Fibroblast of mammary gland (primary cell): Measurements from ENCODE around the gene OSBPL5.

ENCODE experiments used
- DNase-seq: peaks from one replicate; pipeline ENCODE4 v3.0.0-alpha.2; 2010; ENCODE audit warnings: low read depth
- H3K4me3 ChIP-seq: 2 replicates; pipeline ENCODE4 v1.5.1; 2011; ENCODE audit warnings: low read depth, mild to moderate bottlenecking, low read length, moderate library complexity; ENCODE audit not compliant: control insufficient read depth
- TF ChIP-seq, protein P1 (sequence below): conservative IDR thresholded peaks from 2 replicates; pipeline ENCODE4 v1.5.1; 2011; ENCODE audit warnings: low read depth, low read length, inconsistent platforms; ENCODE audit not compliant: control insufficient read depth, insufficient read depth

OSBPL5 gene

DNA sequence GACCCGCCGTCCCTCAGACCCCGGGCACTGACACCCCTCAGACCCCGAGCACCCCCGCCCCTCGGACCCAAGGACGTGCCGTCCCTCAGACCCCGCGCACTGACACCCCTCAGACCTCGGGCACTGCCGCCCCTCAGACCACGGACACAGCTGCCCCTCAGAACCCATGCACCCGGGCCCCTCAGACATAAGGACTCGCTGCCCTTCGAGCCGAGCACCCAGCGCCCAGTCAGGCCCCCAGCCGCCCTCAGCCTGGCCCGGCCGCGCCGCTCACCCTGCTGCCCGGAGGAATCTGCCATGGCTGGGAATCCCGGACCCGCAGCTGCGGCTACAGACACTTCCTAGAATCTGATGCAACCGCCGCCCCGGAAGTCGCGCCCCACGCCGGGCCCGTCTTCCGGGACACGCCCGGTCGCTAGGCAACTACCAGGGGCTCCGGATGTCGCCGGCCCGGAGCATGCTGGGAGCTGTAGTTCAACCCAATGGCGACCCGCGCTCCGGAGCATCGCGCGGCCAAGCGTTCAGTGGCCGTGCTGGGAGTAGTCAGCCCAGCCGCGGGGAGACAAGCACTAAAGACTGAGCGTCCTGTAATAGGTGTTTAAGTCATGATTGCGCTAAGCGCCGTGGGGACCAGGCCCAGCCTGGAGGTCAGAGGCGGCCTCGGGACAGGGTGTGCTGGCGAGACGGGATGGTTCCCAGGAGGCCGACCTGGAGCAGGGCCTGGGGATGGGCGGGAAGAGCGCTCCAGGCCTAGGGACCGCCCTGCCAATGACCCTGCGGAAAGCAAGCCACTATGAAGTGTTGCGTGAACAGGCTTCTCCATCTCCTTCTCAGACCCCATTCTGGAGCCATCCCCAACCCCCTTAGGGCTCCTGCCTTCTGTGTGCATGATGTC lies 107.8 kb downstream of the OSBPL5 start, which contains the start of gene CARS1:
TSS of gene CARS1 (minus strand) at position 355 of the 895 bp plus-strand sequence. CDS start at position 299, 56 bp downstream.
- TF ChIP-seq, protein P1, sequence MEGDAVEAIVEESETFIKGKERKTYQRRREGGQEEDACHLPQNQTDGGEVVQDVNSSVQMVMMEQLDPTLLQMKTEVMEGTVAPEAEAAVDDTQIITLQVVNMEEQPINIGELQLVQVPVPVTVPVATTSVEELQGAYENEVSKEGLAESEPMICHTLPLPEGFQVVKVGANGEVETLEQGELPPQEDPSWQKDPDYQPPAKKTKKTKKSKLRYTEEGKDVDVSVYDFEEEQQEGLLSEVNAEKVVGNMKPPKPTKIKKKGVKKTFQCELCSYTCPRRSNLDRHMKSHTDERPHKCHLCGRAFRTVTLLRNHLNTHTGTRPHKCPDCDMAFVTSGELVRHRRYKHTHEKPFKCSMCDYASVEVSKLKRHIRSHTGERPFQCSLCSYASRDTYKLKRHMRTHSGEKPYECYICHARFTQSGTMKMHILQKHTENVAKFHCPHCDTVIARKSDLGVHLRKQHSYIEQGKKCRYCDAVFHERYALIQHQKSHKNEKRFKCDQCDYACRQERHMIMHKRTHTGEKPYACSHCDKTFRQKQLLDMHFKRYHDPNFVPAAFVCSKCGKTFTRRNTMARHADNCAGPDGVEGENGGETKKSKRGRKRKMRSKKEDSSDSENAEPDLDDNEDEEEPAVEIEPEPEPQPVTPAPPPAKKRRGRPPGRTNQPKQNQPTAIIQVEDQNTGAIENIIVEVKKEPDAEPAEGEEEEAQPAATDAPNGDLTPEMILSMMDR: no peak
- peak; percentile 89 for DNase-seq
- H3K4me3 ChIP-seq: peak within 1 kb of the TSS; percentile 89

DNA sequence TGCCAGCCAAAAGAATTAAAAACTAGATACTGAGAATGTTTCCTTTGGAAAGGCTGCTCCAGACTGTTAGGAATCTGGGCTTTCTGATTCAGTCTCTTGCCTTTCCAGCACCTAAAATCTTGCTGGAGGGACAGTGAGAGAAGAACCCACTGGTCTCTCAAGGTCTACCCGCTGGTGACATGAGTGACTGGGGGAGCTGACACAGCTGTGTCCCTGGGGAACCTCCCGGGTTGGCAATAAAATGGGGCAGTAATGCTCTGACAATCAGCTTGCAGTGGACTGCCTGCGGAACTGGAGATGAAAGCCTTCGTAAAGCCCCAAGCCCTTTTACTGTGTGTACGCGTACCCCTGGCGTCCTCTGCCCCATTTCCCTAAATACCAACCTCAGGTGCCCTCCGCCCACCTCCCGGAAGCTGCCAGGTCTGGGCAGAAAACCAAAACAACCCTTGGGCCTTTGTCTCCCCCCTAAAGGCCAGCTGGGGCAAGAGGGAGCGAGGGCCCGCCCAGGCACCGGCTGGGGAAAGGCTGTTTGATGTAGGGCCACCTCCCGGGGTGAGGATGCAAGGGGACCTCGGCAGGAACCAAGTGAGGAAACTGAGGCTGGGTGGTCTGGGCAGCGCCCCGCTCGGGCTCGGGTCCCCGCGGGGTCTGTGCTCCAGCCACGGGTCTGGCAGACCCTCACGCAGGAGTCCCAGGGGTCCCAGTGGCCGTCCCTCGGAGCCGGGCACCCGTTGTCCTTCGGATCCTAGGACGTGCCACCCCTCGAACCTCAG lies 108.6 kb downstream of the OSBPL5 start:
- TF ChIP-seq, protein P1: no peak
- no peak for DNase-seq
- peak overlapping the region; percentile 89 for H3K4me3 ChIP-seq

- TF ChIP-seq, protein P1: no peak
- DNase-seq: no peak
- H3K4me3 ChIP-seq: peak overlapping the region; percentile 89
These were observed 109.2 kb downstream of the OSBPL5 start for GRCh38 chr11:3055891-3056290.

- H3K4me3 ChIP-seq: no peak overlapping the region
- DNase-seq: no peak
- TF ChIP-seq, protein P1: no peak
These were observed 112.5 kb downstream of the OSBPL5 start for GRCh38 chr11:3052567-3052966.

GRCh38 chr11:3052109-3052479 lies 113.0 kb downstream of the OSBPL5 start:
- no peak for DNase-seq
- TF ChIP-seq, protein P1: no peak
- H3K4me3 ChIP-seq: no peak overlapping the region

DNA sequence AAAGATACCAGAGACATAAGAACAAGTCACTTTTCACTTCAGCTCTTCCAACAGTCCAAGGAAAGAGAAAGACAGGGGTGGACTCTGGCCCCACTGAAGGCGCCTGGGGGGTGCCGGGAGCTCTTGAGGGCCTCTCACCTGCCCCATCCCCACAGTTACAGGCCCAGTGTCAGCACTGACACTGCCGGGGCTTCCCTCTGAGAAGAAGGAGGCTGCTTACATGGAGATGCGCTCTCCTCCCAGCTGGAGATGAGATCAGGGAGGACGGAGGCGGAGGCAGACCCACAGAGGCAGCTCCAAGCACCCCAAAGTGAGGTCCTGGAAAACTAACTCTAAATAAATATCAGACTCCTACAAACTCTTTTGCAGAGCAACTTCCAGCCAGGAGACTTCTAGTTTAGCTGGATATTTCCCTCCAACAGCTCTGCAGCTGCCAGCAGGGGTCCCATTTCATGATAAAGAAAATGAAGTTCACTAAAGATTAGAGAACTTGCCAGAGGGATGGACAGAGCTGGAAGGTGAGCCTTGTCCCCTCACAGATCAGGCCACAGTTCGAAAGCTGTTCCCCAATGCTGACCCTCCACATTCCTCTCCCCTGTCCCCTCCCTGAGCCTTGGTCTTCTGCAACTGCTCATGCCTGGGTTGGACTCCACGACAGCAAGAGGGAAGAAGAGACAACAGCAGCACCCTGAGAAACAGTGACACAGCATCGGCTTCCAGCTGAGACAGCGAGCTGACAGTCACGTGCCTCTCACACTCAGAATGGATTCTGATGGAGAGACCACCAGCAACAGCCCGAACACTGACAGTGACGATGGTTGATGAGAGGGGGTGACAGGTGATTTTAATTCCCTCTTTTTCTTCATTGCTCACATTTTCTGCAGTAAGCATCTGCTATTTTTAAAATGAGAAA lies 113.7 kb downstream of the OSBPL5 start:
- H3K4me3 ChIP-seq: no peak overlapping the region
- DNase-seq: no peak
- TF ChIP-seq, protein P1: peak; percentile 4
